GM23338 (cell line): Measurements from ENCODE around the gene MAP4K3. TPM values are rescaled to one million over a fixed set of nuclear protein-coding genes. Genes with fewer than 3 reads are reported as not detected.

Experiments
- ATAC-seq: fragments of 200-7000 bp; cut with Tn5 transposase; 3 replicates; pipeline ENCODE4 v1.9.1; 2020
- DNase-seq: peaks from one replicate; pipeline ENCODE4 v3.0.0-alpha.2; 2015; ENCODE audit warnings: low spot score
- H2AFZ ChIP-seq: fragments of 200-600 bp; sonication (generic); 2 replicates; pipeline ENCODE4 v1.8.0; 2016; ENCODE audit warnings: antibody characterized with exemption, mild to moderate bottlenecking, moderate library complexity
- H3F3A ChIP-seq: fragments of 200-600 bp; sonication (generic); replicated peaks from 2 replicates; pipeline ENCODE4 v1.8.0; 2017; ENCODE audit warnings: antibody characterized with exemption, mixed run types, low read depth
- H3K27ac ChIP-seq: fragments of 200-600 bp; sonication (generic); 2 replicates; pipeline ENCODE4 v1.6.1; 2016; ENCODE audit warnings: low read depth
- H3K27me3 ChIP-seq: fragments of 200-600 bp; sonication (generic); 2 replicates; pipeline ENCODE4 v1.8.0; 2016; ENCODE audit warnings: mild to moderate bottlenecking, mixed run types, moderate library complexity; ENCODE audit not compliant: insufficient read depth
- H3K36me3 ChIP-seq: fragments of 200-600 bp; sonication (generic); 2 replicates; pipeline ENCODE4 v1.8.0; 2016; ENCODE audit warnings: mild to moderate bottlenecking; ENCODE audit not compliant: insufficient read depth
- H3K4me1 ChIP-seq: fragments of 200-600 bp; sonication (generic); 2 replicates; pipeline ENCODE4 v1.8.0; 2016; ENCODE audit warnings: mild to moderate bottlenecking, moderate library complexity; ENCODE audit not compliant: insufficient read depth
- H3K4me2 ChIP-seq: fragments of 200-600 bp; sonication (generic); 2 replicates; pipeline ENCODE4 v1.7.1; 2017; ENCODE audit warnings: mixed run types
- H3K4me3 ChIP-seq: fragments of 200-600 bp; sonication (generic); 2 replicates; pipeline ENCODE4 v1.6.1; 2016; ENCODE audit warnings: mixed run types
- H3K79me2 ChIP-seq: fragments of 200-600 bp; sonication (generic); replicated peaks from 2 replicates; pipeline ENCODE4 v1.8.0; 2017; ENCODE audit warnings: mild to moderate bottlenecking; ENCODE audit not compliant: insufficient read depth
- H3K9me2 ChIP-seq: fragments of 200-600 bp; sonication (generic); 2 replicates; pipeline ENCODE4 v1.8.0; 2017; ENCODE audit not compliant: insufficient read depth
- H4K20me1 ChIP-seq: fragments of 200-600 bp; sonication (generic); replicated peaks from 2 replicates; pipeline ENCODE4 v1.8.0; 2017; ENCODE audit warnings: mild to moderate bottlenecking; ENCODE audit not compliant: insufficient read depth
- H3K27ac Mint-ChIP-seq: 2 replicates; pipeline ENCODE4 v1.8.0; 2020; ENCODE audit warnings: inconsistent platforms, mild to moderate bottlenecking, moderate library complexity, mixed read lengths
- H3K27me3 Mint-ChIP-seq: 3 replicates; pipeline ENCODE4 v1.8.0; 2022; ENCODE audit warnings: low read depth, mild to moderate bottlenecking, moderate library complexity, mixed read lengths, inconsistent platforms; ENCODE audit not compliant: insufficient read depth, poor library complexity
- H3K36me3 Mint-ChIP-seq: 3 replicates; pipeline ENCODE4 v1.8.0; 2021; ENCODE audit warnings: low read depth, mild to moderate bottlenecking, inconsistent platforms, moderate library complexity, mixed read lengths
- H3K4me1 Mint-ChIP-seq: 3 replicates; pipeline ENCODE4 v1.8.0; 2020; ENCODE audit warnings: mild to moderate bottlenecking, inconsistent platforms, mixed read lengths
- H3K4me3 Mint-ChIP-seq: 3 replicates; pipeline ENCODE4 v1.8.0; 2021; ENCODE audit warnings: moderate library complexity, mild to moderate bottlenecking, inconsistent platforms, mixed read lengths
- H3K9me3 Mint-ChIP-seq: 3 replicates; pipeline ENCODE4 v1.8.0; 2020; ENCODE audit warnings: moderate library complexity, mild to moderate bottlenecking, inconsistent platforms, mixed read lengths
- CREB1 ChIP-seq: fragments of 250-450 bp; sonication (Bioruptor Pico); IDR thresholded peaks from 2 replicates; pipeline ENCODE4 v1.5.0; 2020; ENCODE audit warnings: low read depth, mild to moderate bottlenecking, moderate library complexity
- CTCF ChIP-seq, 2 experiments: fragments of 200-600 bp in 1 of 2; sonication (generic) in 1 of 2; conservative IDR thresholded peaks; 2 replicates each; pipeline versions ENCODE4 v1.5.1 to v1.6.1; 2016 to 2017; ENCODE audit warnings: antibody characterized with exemption in 2 of 2, low read depth in 2 of 2, mild to moderate bottlenecking in 2 of 2, moderate library complexity in 1 of 2
- ETS1 ChIP-seq: IDR thresholded peaks from 2 replicates; pipeline ENCODE4 v1.6.1; 2016; ENCODE audit warnings: antibody characterized with exemption
- EZH2 ChIP-seq: fragments of 200-600 bp; sonication (generic); IDR thresholded peaks from one replicate; pipeline ENCODE4 v1.8.0; 2017; ENCODE audit warnings: antibody characterized with exemption, mild to moderate bottlenecking, low read depth; ENCODE audit not compliant: unreplicated experiment
- EZH2phosphoT487 ChIP-seq: fragments of 200-600 bp; sonication (generic); IDR thresholded peaks from one replicate; pipeline ENCODE4 v1.8.1; 2018; ENCODE audit warnings: antibody characterized with exemption; ENCODE audit not compliant: unreplicated experiment
- JUNB ChIP-seq: IDR thresholded peaks from one replicate; pipeline ENCODE4 v1.6.1; 2016; ENCODE audit warnings: antibody characterized with exemption; ENCODE audit not compliant: unreplicated experiment
- NANOG ChIP-seq: IDR thresholded peaks from 2 replicates; pipeline ENCODE4 v1.6.1; 2016; ENCODE audit warnings: antibody characterized with exemption, borderline replicate concordance
- POLR2AphosphoS5 ChIP-seq: IDR thresholded peaks from 2 replicates; pipeline ENCODE4 v1.6.1; 2016; ENCODE audit warnings: antibody characterized with exemption, low read depth
- REST ChIP-seq: IDR thresholded peaks from one replicate; pipeline ENCODE4 v1.6.1; 2018; ENCODE audit warnings: antibody characterized with exemption; ENCODE audit not compliant: unreplicated experiment
- STAT1 ChIP-seq: IDR thresholded peaks from one replicate; pipeline ENCODE4 v1.6.1; 2016; ENCODE audit warnings: antibody characterized with exemption; ENCODE audit not compliant: unreplicated experiment
- ZNF114 ChIP-seq: fragments of 250-450 bp; sonication (Bioruptor Pico); IDR thresholded peaks from 2 replicates; pipeline ENCODE4 v1.5.0; 2020; ENCODE audit warnings: mild to moderate bottlenecking, moderate library complexity
- ZNF331 ChIP-seq: fragments of 250-450 bp; sonication (Bioruptor Pico); IDR thresholded peaks from 2 replicates; pipeline ENCODE4 v1.5.0; 2020; ENCODE audit warnings: low read depth, mild to moderate bottlenecking, moderate library complexity
- ZNF462 ChIP-seq: fragments of 250-450 bp; sonication (Bioruptor Pico); IDR thresholded peaks from 2 replicates; pipeline ENCODE4 v1.5.0; 2020; ENCODE audit warnings: mild to moderate bottlenecking, moderate library complexity
- polyA plus RNA-seq: library from polyadenylated mRNA; unstranded; fragments of >200 nt; fragmentation: Nextera tagmentation; extraction: Ambion mirVana; gene quantifications from 2 replicates; pipeline ENCODE4 v1.2.1, GENCODE V29; 2016
- total RNA-seq: library from RNA; depleted of rRNA; stranded (reverse); fragments of >200 nt; shearing (Covaris generic); gene quantifications from 2 replicates; pipeline ENCODE4 v1.2.3, GENCODE V29; 2014

MAP4K3 gene
- total and polyA plus RNA-seq, 2 experiments from 2014 or later, result 33.0 to 90.7 TPM

- Mint-ChIP-seq H3K27ac (no peak overlapping the region), H3K4me1 (peaks cover 25% of the 10 kb centered on the region), H3K36me3 (peaks cover 16% of the 10 kb centered on the region), H3K27me3 (peaks cover 3% of the 10 kb centered on the region), H3K9me3 (no peaks in the 10 kb centered on the region), H3K4me3 (no peak overlapping the region)
- no peaks in the 10 kb centered on the region for H3K79me2 ChIP-seq
- H3K27ac ChIP-seq, result no peak overlapping the region
- no peaks in the 10 kb centered on the region for H3K36me3 ChIP-seq
- DNase-seq (no peak), ATAC-seq (no peak)
- H3K4me3 ChIP-seq, result no peak overlapping the region
- H3K9me2 ChIP-seq, result no peaks in the 10 kb centered on the region; the same call in 1 of the 2 replicates
- H3K27me3 ChIP-seq, result no peaks in the 10 kb centered on the region
- TF ChIP-seq EZH2phosphoT487 (no peak), CTCF (conservative IDR thresholded peaks at IDR 0.05; ENCODE audit: low read depth in 2 of 2) (no peak), CREB1 (CRISPR knock-in tag) (no peak), NANOG (no peak), ETS1 (no peak), POLR2AphosphoS5 (no peak), EZH2 (no peak), STAT1 (no peak), ZNF114 (no peak), ZNF462 (no peak), ZNF331 (no peak), JUNB (no peak), REST (no peak)
- H3K4me2 ChIP-seq, result no peak overlapping the region
- peaks cover 29% of the 10 kb centered on the region for H3K4me1 ChIP-seq
- H2AFZ ChIP-seq, result no peak overlapping the region
- H4K20me1 ChIP-seq, result no peaks in the 10 kb centered on the region
- no peaks in the 10 kb centered on the region for H3F3A ChIP-seq
These were observed 39.4 kb upstream of the MAP4K3 start for GRCh38 chr2:39476524-39476923.
